Measurements from ENCODE around the gene ZSWIM4. TPM values are rescaled to one million over a fixed set of nuclear protein-coding genes. Genes with fewer than 3 reads are reported as not detected.

Gene ZSWIM4
- total RNA-seq, 4 donors from 2014 or later = 0.26 to 8.4 (median 6.0) TPM

DNA sequence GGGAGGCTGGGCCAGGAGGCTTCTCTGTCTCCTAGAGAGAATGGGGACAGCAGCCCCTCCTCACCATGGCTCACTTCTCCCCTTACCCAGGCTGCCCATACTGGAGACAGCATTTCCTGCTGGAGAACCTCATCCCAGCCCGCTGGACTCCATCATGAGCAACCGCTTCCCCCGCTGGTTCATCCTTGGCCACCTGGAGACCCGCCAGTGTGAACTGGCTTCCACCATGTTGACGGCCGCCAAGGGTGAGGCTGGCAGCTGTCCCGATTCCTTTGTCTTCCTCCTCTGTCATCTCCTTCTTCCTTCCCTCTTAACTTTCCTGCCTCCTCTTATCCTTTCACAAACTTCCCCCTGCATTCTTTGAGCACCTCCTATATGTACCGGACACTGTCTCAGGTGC is 28.0 kb downstream of the ZSWIM4 start:
- Histone ChIP-seq H3K9me3 (no peaks in the 10 kb centered on the region), H3K27ac (peak overlapping the region; percentile 49 to 52), H3K4me1 (no peaks in the 10 kb centered on the region), H3K4me3 (no peak overlapping the region), H3K36me3 (no peaks in the 10 kb centered on the region), H3K27me3 (no peaks in the 10 kb centered on the region)
- peak in 1 of 2 donors; percentile 55 for DNase-seq
- intact Hi-C loops (cut with DNase I; ENCODE audit: low total_unique reads) = no loop called here
- TF ChIP-seq, protein P1, sequence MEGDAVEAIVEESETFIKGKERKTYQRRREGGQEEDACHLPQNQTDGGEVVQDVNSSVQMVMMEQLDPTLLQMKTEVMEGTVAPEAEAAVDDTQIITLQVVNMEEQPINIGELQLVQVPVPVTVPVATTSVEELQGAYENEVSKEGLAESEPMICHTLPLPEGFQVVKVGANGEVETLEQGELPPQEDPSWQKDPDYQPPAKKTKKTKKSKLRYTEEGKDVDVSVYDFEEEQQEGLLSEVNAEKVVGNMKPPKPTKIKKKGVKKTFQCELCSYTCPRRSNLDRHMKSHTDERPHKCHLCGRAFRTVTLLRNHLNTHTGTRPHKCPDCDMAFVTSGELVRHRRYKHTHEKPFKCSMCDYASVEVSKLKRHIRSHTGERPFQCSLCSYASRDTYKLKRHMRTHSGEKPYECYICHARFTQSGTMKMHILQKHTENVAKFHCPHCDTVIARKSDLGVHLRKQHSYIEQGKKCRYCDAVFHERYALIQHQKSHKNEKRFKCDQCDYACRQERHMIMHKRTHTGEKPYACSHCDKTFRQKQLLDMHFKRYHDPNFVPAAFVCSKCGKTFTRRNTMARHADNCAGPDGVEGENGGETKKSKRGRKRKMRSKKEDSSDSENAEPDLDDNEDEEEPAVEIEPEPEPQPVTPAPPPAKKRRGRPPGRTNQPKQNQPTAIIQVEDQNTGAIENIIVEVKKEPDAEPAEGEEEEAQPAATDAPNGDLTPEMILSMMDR (IDR thresholded peaks at IDR 0.05) = no peak
- no peak for TF ChIP-seq POLR2A (IDR thresholded peaks at IDR 0.05)

DNA sequence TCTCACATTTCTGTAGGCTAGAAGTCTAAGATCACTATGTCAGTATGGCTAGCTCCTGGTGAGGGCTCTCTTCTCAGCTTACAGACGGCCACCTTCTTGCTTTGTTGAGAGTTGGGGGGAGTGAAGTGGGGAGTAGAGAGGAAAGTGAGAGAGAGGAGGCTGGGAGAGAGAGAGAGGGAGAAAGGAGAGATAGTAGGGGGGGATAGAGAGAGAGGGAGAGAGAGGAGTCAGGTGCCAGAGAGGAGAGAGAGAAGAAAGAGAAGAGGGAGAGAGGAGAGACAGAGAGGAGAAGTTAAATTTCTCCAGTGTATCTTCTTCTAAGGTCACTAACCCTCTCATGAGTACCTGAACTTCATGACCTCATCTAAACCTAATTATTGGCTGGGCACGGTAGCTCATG is 28.7 kb downstream of the ZSWIM4 start:
- H3K4me1 ChIP-seq = no peaks in the 10 kb centered on the region
- DNase-seq = no peak
- intact Hi-C loops (cut with DNase I; ENCODE audit: low total_unique reads) = no loop called here
- H3K27me3 ChIP-seq = no peaks in the 10 kb centered on the region
- no peak overlapping the region for H3K4me3 ChIP-seq
- no peak overlapping the region for H3K27ac ChIP-seq
- no peak for TF ChIP-seq POLR2A (IDR thresholded peaks at IDR 0.05)
- TF ChIP-seq, protein P1 (IDR thresholded peaks at IDR 0.05) = no peak
- H3K9me3 ChIP-seq = no peaks in the 10 kb centered on the region
- no peaks in the 10 kb centered on the region for H3K36me3 ChIP-seq

DNA sequence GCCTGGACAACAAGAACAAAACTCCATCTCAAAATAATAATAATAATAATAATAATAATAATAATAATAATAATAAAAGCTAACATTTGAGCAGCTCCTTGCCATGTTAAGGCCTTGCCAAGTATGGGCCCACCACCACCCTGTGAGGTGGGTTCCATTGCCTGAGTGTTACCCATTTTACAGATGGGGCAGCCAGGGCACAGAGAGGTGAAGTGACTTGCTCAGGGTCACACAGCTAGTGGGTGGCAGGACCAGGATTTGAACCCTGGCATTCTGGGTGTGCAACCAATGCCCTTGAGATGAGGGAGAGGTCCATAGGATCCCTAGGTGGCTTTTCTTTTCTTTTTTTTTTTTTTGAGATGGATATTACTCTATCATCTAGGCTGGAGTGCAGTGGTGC is 29.5 kb downstream of the ZSWIM4 start:
- no peaks in the 10 kb centered on the region for H3K27me3 ChIP-seq
- no peak overlapping the region for H3K4me3 ChIP-seq
- no peak overlapping the region for H3K27ac ChIP-seq
- DNase-seq = no peak
- no peaks in the 10 kb centered on the region for H3K9me3 ChIP-seq
- no peaks in the 10 kb centered on the region for H3K4me1 ChIP-seq
- no peaks in the 10 kb centered on the region for H3K36me3 ChIP-seq
- intact Hi-C loops (cut with DNase I; ENCODE audit: low total_unique reads) = no loop called here
- TF ChIP-seq, protein P1 (IDR thresholded peaks at IDR 0.05) = no peak
- no peak for TF ChIP-seq POLR2A (IDR thresholded peaks at IDR 0.05)

DNA sequence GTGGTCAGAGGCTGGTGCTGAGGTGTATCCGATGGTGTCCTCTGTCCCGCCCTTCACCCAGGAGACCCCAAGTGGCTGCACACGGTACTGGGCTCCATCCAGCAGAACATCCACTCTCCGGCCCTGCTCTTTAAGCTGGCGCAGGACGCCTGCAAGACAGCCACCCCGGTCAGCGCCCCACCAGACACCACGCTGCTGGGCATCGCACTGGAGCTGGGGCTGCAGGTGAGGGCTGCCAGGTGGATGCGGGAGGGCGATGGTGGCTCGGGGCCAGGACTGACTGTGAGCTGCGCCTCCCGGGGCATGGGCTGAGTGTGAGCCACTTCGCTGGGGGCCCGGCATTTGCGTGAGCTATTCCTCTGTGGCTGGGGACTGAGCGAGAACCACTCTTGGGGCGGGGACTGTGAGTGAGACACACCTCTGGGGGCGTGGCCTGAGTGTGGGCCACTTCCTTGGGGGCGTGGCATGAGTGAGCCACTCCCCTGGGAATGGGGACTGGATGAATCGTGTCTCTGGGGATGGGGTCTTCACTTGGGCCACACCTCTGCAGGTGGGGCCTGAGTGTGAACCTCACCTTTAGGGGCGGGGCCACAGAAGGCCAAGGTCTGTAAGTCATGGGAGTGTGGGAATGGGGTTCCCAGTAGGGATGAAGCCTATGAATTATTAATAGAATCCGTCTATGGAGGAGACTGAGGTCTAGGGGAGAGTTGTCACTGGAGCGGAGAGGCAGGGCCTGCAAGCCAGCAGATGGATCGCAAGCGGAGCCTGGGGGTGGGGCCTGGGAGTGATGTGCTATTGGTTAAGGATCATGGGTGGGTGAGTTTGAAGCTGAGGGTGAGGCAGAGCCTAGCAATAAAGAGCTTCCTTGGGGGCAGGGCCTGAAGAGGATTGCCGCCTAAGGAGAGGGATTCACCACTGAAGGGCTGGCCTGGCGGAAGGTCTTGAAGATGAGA is 30.5 kb downstream of the ZSWIM4 start:
- no peaks in the 10 kb centered on the region for H3K36me3 ChIP-seq
- no peak for DNase-seq
- H3K4me3 ChIP-seq = no peak overlapping the region
- intact Hi-C loops (cut with DNase I; ENCODE audit: low total_unique reads) = no loop called here
- H3K27ac ChIP-seq = no peak overlapping the region
- H3K9me3 ChIP-seq = no peaks in the 10 kb centered on the region
- H3K27me3 ChIP-seq = no peaks in the 10 kb centered on the region
- TF ChIP-seq POLR2A (IDR thresholded peaks at IDR 0.05) = no peak
- TF ChIP-seq, protein P1 (IDR thresholded peaks at IDR 0.05) = no peak
- no peaks in the 10 kb centered on the region for H3K4me1 ChIP-seq

DNA sequence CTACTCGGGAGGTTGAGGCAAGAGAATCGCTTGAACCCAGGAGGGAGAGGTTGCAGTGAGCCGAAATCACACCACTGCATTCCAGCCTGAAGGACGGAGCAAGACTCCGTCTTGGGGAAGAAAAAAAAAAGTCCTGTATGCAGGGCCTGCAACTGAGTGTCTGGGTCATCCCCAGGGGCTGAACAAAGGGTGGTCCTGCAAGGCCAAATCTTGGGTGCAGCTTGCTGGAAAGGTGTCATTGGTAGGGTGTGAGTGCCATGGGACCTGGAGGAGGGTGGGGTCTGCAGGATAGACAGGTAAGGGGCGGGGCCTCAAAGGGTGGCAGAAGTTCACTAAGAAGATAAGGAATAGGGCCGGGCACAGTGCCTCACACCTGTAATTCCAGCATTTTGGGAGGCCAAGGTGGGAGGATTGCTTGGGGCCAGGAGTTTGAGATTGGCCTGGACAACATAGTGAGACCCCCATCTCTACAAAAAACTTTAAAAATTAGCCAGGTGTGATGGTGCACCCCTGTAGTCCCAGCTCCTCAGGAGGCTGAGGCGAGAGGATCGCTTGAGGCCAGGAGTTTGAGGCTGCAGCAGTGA is 31.5 kb downstream of the ZSWIM4 start:
- H3K4me3 ChIP-seq = no peak overlapping the region
- no peaks in the 10 kb centered on the region for H3K4me1 ChIP-seq
- no peaks in the 10 kb centered on the region for H3K36me3 ChIP-seq
- no peak overlapping the region for H3K27ac ChIP-seq
- TF ChIP-seq, protein P1 (IDR thresholded peaks at IDR 0.05) = no peak
- no peak for TF ChIP-seq POLR2A (IDR thresholded peaks at IDR 0.05)
- no peaks in the 10 kb centered on the region for H3K27me3 ChIP-seq
- no peaks in the 10 kb centered on the region for H3K9me3 ChIP-seq
- intact Hi-C loops (cut with DNase I; ENCODE audit: low total_unique reads) = no loop called here
- no peak for DNase-seq
